DOHH2 (cell line): ENCODE data around the gene RALA.

Experiments used
- H3F3A ChIP-seq: fragments of 200-600 bp; sonication (generic), shearing (Covaris generic); 2 replicates; pipeline ENCODE4 v1.6.0; 2016; ENCODE audit warnings: antibody characterized with exemption, mild to moderate bottlenecking; ENCODE audit not compliant: control insufficient read depth, insufficient read depth
- H3K27ac ChIP-seq: fragments of 200-600 bp; sonication (generic); 2 replicates; pipeline ENCODE4 v1.5.1; 2014; ENCODE audit warnings: low read depth, mild to moderate bottlenecking, low read length, moderate library complexity
- H3K27me3 ChIP-seq: fragments of 200-600 bp; sonication (generic); 2 replicates; pipeline ENCODE4 v1.6.1; 2014; ENCODE audit warnings: mild to moderate bottlenecking, low read length, mixed read lengths; ENCODE audit not compliant: control insufficient read depth
- H3K36me3 ChIP-seq: fragments of 200-600 bp; sonication (generic); 2 replicates; pipeline ENCODE4 v1.6.1; 2014; ENCODE audit warnings: mild to moderate bottlenecking, low read length, moderate library complexity, mixed read lengths; ENCODE audit not compliant: control insufficient read depth
- H3K4me1 ChIP-seq: fragments of 200-600 bp; sonication (generic); 2 replicates; pipeline ENCODE4 v1.6.1; 2014; ENCODE audit warnings: mild to moderate bottlenecking, low read length, mixed read lengths; ENCODE audit not compliant: control insufficient read depth
- H3K4me2 ChIP-seq: fragments of 200-600 bp; sonication (generic); 2 replicates; pipeline ENCODE4 v1.6.0; 2014; ENCODE audit warnings: mild to moderate bottlenecking, low read length, moderate library complexity
- H3K4me3 ChIP-seq: fragments of 200-600 bp; sonication (generic); 2 replicates; pipeline ENCODE4 v1.5.1; 2014; ENCODE audit warnings: mild to moderate bottlenecking, low read length, mixed read lengths
- H3K79me2 ChIP-seq: fragments of 200-600 bp; sonication (generic); 2 replicates; pipeline ENCODE4 v1.6.1; 2014; ENCODE audit warnings: mild to moderate bottlenecking, low read length, mixed read lengths; ENCODE audit not compliant: control insufficient read depth
- H3K9me2 ChIP-seq: fragments of 200-600 bp; sonication (generic); replicated peaks from 2 replicates; pipeline ENCODE4 v1.6.1; 2014; ENCODE audit warnings: mild to moderate bottlenecking, low read length, mixed read lengths; ENCODE audit not compliant: control insufficient read depth
- H3K9me3 ChIP-seq: fragments of 200-600 bp; sonication (generic); 2 replicates; pipeline ENCODE4 v1.6.1; 2014; ENCODE audit warnings: antibody characterized with exemption, low read length, mixed read lengths; ENCODE audit not compliant: control insufficient read depth, insufficient read depth
- H4K20me1 ChIP-seq: fragments of 200-600 bp; sonication (generic); 2 replicates; pipeline ENCODE4 v1.6.0; 2014; ENCODE audit warnings: low read depth, mild to moderate bottlenecking, antibody characterized with exemption, low read length, moderate library complexity; ENCODE audit not compliant: control insufficient read depth, insufficient read depth
- CTCF ChIP-seq: fragments of 200-600 bp; sonication (generic); IDR thresholded peaks from one replicate; pipeline ENCODE4 v1.5.1; 2014; ENCODE audit warnings: antibody characterized with exemption, mild to moderate bottlenecking, low read depth, low read length; ENCODE audit not compliant: poor library complexity, severe bottlenecking
- EZH2phosphoT487 ChIP-seq: fragments of 200-600 bp; sonication (generic); IDR thresholded peaks from 2 replicates; pipeline ENCODE4 v1.6.1; 2017; ENCODE audit warnings: borderline replicate concordance, mild to moderate bottlenecking, antibody characterized with exemption, low read length, moderate library complexity, mixed read lengths

The RALA gene

DNA sequence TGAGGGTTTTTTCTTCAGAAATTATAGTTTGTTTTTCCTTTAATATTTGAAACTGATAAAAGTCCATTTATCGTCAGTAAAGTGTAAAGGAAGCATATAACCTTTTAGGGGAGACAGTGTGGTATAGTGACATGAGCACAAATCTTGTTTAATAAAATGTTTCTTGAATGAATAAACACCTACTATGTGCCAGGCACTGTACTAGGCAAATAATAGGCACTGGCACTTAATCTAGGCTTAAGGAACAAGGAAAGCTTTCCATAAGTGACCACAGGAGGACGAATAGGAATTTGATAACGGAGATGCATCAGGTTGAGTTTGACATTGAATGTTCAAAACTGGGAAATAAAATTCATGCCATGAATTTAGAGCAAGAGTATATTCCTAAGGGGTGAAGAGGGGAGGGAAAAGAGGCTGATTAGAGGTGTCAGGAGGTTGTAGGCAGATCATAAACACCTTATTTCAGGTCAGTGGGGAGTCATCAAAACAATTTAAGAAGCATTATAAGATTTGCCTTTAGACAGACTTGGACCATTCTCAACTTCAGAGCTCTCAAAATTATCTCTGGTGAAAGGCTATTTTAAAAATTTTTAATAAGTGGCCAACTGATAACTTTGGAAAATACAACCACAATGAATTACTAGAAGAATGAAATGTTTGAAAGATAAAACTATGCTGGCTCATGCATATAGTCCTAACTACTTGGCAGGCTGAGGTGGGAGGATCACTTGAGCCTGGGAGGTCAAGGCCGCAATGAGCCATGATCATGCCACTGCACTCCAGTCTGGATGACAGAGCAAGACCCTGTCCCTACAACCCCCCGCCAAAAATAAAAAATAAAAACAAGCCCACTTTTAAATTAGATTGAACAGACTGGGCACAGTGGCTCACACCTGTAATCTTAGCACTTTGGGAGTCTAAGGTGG, 22.4 kb downstream of the RALA start:
- Histone ChIP-seq H3K4me2 (no peak overlapping the region), H3K36me3 (no peaks in the 10 kb centered on the region), H3F3A (no peaks in the 10 kb centered on the region), H3K4me1 (no peaks in the 10 kb centered on the region), H4K20me1 (peaks cover 3% of the 10 kb centered on the region; the same call in 1 of the 2 replicates), H3K79me2 (peaks cover 89% of the 10 kb centered on the region), H3K9me3 (no peaks in the 10 kb centered on the region), H3K4me3 (no peak overlapping the region), H3K27ac (no peak overlapping the region), H3K27me3 (no peaks in the 10 kb centered on the region), H3K9me2 (no peaks in the 10 kb centered on the region)
- TF ChIP-seq CTCF (no peak), EZH2phosphoT487 (no peak)

DNA sequence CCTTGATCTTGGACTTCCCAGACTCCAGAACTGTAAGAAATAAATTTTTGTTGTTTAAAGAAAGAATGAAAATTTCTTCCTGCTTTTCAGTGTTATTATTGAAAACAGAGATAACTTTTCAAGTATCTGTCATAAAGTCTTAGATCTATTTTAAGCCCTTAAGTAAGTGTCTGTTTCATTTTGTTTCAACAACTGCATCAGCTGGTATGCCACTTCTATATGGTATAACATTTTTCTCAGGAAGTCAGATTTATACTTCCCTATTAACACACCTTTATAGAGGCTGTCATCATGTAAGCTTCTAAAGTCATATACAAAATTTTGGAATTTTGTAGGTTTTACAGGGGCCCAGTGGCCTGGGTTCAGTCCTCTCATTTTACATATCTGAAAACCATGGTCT, 24.4 kb downstream of the RALA start:
- Histone ChIP-seq H3K4me1 (no peaks in the 10 kb centered on the region), H4K20me1 (peaks cover 3% of the 10 kb centered on the region; the same call in 1 of the 2 replicates), H3K9me2 (no peaks in the 10 kb centered on the region), H3K79me2 (peaks cover 84% of the 10 kb centered on the region), H3F3A (no peaks in the 10 kb centered on the region), H3K36me3 (no peaks in the 10 kb centered on the region), H3K9me3 (no peaks in the 10 kb centered on the region), H3K27ac (no peak overlapping the region), H3K27me3 (no peaks in the 10 kb centered on the region), H3K4me3 (no peak overlapping the region), H3K4me2 (no peak overlapping the region)
- TF ChIP-seq CTCF = no peak
- no peak for TF ChIP-seq EZH2phosphoT487

DNA sequence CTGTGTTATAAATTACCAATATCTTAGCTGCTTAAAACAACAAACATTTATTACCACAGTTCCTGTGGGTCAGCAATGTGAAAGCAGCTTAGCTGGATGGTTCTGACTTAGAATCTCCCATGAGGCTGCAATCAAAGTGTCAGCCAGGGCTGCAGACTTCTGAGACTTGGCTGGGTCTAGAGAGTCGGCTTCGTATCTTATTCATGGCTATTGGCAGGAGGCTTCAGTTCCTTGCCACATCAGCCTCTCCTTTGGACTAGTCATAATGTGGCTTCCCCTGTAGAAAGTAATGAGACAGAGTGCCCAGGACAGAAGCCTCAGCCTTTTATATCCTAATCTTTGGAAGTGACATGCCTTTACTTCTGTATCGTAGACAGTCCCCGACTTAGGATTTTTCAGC, 27.3 kb downstream of the RALA start:
- TF ChIP-seq CTCF = no peak
- TF ChIP-seq EZH2phosphoT487 = no peak
- Histone ChIP-seq H4K20me1 (no peaks in the 10 kb centered on the region), H3K4me2 (no peak overlapping the region), H3K9me2 (no peaks in the 10 kb centered on the region), H3K36me3 (no peaks in the 10 kb centered on the region), H3F3A (no peaks in the 10 kb centered on the region), H3K79me2 (peaks cover 58% of the 10 kb centered on the region), H3K4me3 (no peak overlapping the region), H3K4me1 (no peaks in the 10 kb centered on the region), H3K27ac (no peak overlapping the region), H3K9me3 (no peaks in the 10 kb centered on the region), H3K27me3 (no peaks in the 10 kb centered on the region)
